ENCODE data around the gene KRT31. TPM values are rescaled to one million over a fixed set of nuclear protein-coding genes. Genes with fewer than 3 reads are reported as not detected.
"Not testable (repeated sequence)": the region's sequence is repeated elsewhere in the genome, so short reads cannot be mapped to it uniquely, and the experiment has no call there.

KRT31 gene
- total RNA-seq, 4 donors from 2014 or later: not detected

DNA sequence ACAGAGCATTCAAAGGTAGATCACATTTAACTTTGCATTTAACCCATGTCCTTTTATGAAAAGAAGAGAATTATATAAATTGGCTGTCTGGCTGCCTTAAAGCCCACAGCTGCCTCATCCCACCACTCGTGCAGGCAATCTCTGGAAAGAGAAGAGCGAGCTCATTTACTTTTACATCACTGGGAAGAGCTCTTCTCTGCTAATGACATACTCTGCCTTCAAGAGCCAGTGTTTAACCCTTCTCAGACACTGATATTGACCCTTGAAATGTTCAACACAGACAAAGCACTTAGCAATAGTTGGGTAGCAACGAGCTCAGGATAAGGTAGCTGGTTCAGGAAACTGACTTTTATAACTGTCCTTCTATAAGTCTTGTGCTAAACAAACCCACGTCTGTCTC, 36.6 kb upstream of the KRT31 start:
- Histone ChIP-seq H3K4me3 (no peak overlapping the region), H3K4me1 (no peaks in the 10 kb centered on the region), H3K9me3 (no peaks in the 10 kb centered on the region), H3K27me3 (no peaks in the 10 kb centered on the region), H3K27ac (no peak overlapping the region), H3K36me3 (no peaks in the 10 kb centered on the region)
- 32 to 34% methylated on average over 4 of the region's 4 CpGs for WGBS, 2 donors
- no peak for DNase-seq (ENCODE audit: low spot score in 2 of 2)
- TF ChIP-seq, protein P1, sequence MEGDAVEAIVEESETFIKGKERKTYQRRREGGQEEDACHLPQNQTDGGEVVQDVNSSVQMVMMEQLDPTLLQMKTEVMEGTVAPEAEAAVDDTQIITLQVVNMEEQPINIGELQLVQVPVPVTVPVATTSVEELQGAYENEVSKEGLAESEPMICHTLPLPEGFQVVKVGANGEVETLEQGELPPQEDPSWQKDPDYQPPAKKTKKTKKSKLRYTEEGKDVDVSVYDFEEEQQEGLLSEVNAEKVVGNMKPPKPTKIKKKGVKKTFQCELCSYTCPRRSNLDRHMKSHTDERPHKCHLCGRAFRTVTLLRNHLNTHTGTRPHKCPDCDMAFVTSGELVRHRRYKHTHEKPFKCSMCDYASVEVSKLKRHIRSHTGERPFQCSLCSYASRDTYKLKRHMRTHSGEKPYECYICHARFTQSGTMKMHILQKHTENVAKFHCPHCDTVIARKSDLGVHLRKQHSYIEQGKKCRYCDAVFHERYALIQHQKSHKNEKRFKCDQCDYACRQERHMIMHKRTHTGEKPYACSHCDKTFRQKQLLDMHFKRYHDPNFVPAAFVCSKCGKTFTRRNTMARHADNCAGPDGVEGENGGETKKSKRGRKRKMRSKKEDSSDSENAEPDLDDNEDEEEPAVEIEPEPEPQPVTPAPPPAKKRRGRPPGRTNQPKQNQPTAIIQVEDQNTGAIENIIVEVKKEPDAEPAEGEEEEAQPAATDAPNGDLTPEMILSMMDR (IDR thresholded peaks at IDR 0.05): no peak
- TF ChIP-seq POLR2A (IDR thresholded peaks at IDR 0.05): no peak
- TF ChIP-seq EP300 (IDR thresholded peaks at IDR 0.05): no peak

DNA sequence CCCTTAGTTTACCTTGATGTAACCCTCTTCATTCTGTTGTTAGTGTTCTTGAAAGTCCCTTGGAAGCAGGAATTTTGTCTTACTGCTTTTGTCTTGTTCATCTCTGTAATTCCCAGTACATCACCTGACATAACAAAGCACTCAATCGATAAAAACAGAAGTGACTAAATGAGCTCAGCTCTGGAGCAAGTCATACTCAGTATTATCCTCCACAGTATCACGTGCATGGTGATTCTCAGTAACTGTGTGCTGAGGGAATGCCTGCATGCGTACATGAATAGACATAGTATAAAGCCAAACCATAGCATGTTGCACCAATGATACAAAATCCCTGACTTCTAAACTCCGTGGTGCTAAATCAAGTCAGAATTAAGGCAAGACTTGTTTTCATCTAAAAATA, 36.2 kb upstream of the KRT31 start:
- Histone ChIP-seq H3K4me3 (no peak overlapping the region), H3K4me1 (no peaks in the 10 kb centered on the region), H3K9me3 (no peaks in the 10 kb centered on the region), H3K27ac (no peak overlapping the region), H3K36me3 (no peaks in the 10 kb centered on the region), H3K27me3 (no peaks in the 10 kb centered on the region)
- TF ChIP-seq EP300 (IDR thresholded peaks at IDR 0.05) (no peak), POLR2A (IDR thresholded peaks at IDR 0.05) (no peak)
- TF ChIP-seq, protein P1 (IDR thresholded peaks at IDR 0.05): no peak
- WGBS, 2 donors: 43% methylated on average over 4 of the region's 4 CpGs
- no peak for DNase-seq (ENCODE audit: low spot score in 2 of 2)

DNA sequence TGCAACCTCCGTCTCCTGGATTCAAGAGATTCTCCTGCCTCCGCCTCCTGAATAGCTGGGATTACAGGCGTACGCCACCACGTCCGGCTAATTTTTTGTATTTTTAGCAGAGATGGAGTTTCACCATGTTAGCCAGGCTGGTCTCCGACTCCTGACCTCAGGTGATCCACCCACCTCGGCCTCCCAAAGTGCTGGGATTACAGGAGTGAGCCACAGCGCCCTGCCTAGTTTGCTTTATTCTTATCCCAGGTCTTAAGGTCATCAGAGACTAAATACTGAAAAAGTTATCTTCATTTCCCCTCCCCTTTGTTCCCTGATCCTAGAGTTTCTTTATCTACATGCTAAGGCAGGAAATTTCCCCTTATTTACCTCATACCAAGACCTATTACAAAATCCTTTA, 33.0 kb upstream of the KRT31 start:
- 94 to 95% methylated on average over 9 of the region's 9 CpGs for WGBS, 2 donors

DNA sequence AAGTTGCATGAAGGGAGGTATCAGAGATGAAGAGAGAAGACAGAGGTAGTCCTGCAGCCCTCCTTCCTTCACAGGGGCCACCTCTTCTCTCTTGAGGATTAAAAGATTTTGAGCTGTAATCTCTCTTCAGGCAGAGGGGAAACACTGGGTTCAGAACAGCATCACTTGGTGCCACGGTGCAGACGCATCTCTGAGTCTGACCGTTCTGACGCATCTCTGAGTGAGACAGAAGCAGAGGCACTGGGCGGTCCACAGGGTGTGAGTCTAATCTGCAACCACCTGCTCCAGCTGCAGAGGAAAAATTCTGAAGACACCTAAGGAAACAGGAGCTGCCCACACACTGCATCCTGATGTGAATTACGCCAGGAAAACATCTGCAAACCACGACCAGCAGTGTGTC, 32.3 kb upstream of the KRT31 start:
- no peak for DNase-seq (ENCODE audit: low spot score in 2 of 2)
- Histone ChIP-seq H3K36me3 (no peaks in the 10 kb centered on the region), H3K9me3 (no peaks in the 10 kb centered on the region), H3K27me3 (no peaks in the 10 kb centered on the region), H3K27ac (no peak overlapping the region), H3K4me1 (no peaks in the 10 kb centered on the region), H3K4me3 (no peak overlapping the region)
- TF ChIP-seq EP300 (IDR thresholded peaks at IDR 0.05): no peak
- TF ChIP-seq POLR2A (IDR thresholded peaks at IDR 0.05): no peak
- TF ChIP-seq, protein P1 (IDR thresholded peaks at IDR 0.05): no peak
- 79 to 80% methylated on average over 7 of the region's 7 CpGs for WGBS, 2 donors

More for the DNA sequence above, 33.0 kb upstream of the KRT31 start:
- H3K9me3 ChIP-seq; H3K4me1 ChIP-seq; H3K4me3 ChIP-seq; H3K27ac ChIP-seq; H3K27me3 ChIP-seq; DNase-seq (ENCODE audit: low spot score in 2 of 2); H3K36me3 ChIP-seq: not testable (repeated sequence)

DNA sequence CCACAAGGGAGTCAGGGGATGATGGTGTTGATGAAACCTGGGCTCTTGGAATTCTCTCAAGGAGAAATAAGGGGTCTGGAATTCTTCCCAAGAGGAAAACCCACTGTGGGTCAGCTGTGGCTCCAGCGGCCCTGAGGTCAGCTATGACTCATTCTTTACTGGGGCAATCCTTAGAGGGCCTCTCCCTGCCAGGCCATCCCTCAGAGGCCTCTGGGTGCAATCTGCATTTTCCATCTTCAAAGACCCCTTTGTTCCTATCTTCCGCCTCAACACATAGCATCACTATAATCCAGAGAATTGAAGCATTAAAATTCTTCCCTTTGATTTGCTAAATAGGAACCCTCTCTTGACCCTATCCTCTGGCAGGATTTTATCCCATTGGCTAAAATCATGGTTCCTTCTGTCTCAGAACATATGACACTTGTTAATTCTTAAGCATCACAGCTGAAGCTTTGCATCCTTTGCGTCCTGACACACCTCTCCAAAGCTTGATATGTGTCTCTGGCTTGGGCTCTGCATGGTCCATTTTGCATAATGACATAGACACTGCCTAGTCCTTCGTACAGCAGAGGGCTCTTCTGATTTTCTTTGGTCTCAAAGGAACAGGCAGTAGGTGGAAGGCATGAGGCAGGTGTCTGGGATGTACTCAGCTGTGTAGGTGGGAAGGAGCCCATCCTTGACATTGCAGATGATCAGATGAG, 31.3 kb upstream of the KRT31 start:
- Histone ChIP-seq H3K4me1 (no peaks in the 10 kb centered on the region), H3K36me3 (no peaks in the 10 kb centered on the region), H3K27ac (no peak overlapping the region), H3K27me3 (no peaks in the 10 kb centered on the region), H3K4me3 (no peak overlapping the region), H3K9me3 (no peaks in the 10 kb centered on the region)
- no peak for TF ChIP-seq EP300 (IDR thresholded peaks at IDR 0.05)
- TF ChIP-seq POLR2A (IDR thresholded peaks at IDR 0.05): no peak
- TF ChIP-seq, protein P1 (IDR thresholded peaks at IDR 0.05): no peak
- WGBS, 2 donors: 30 to 42% methylated on average over 4 of the region's 4 CpGs
- no peak for DNase-seq (ENCODE audit: low spot score in 2 of 2)
